GM23338 (cell line): ENCODE data around the gene PFDN4. TPM values are rescaled to one million over a fixed set of nuclear protein-coding genes. Genes with fewer than 3 reads are reported as not detected.

ENCODE experiments used
- ATAC-seq: fragments of 200-7000 bp; cut with Tn5 transposase; 3 replicates; pipeline ENCODE4 v1.9.1; 2020
- DNase-seq: peaks from one replicate; pipeline ENCODE4 v3.0.0-alpha.2; 2015; ENCODE audit warnings: low spot score
- H2AFZ ChIP-seq: fragments of 200-600 bp; sonication (generic); 2 replicates; pipeline ENCODE4 v1.8.0; 2016; ENCODE audit warnings: antibody characterized with exemption, mild to moderate bottlenecking, moderate library complexity
- H3F3A ChIP-seq: fragments of 200-600 bp; sonication (generic); replicated peaks from 2 replicates; pipeline ENCODE4 v1.8.0; 2017; ENCODE audit warnings: antibody characterized with exemption, mixed run types, low read depth
- H3K27ac ChIP-seq: fragments of 200-600 bp; sonication (generic); 2 replicates; pipeline ENCODE4 v1.6.1; 2016; ENCODE audit warnings: low read depth
- H3K27me3 ChIP-seq: fragments of 200-600 bp; sonication (generic); 2 replicates; pipeline ENCODE4 v1.8.0; 2016; ENCODE audit warnings: mild to moderate bottlenecking, mixed run types, moderate library complexity; ENCODE audit not compliant: insufficient read depth
- H3K36me3 ChIP-seq: fragments of 200-600 bp; sonication (generic); 2 replicates; pipeline ENCODE4 v1.8.0; 2016; ENCODE audit warnings: mild to moderate bottlenecking; ENCODE audit not compliant: insufficient read depth
- H3K4me1 ChIP-seq: fragments of 200-600 bp; sonication (generic); 2 replicates; pipeline ENCODE4 v1.8.0; 2016; ENCODE audit warnings: mild to moderate bottlenecking, moderate library complexity; ENCODE audit not compliant: insufficient read depth
- H3K4me2 ChIP-seq: fragments of 200-600 bp; sonication (generic); 2 replicates; pipeline ENCODE4 v1.7.1; 2017; ENCODE audit warnings: mixed run types
- H3K4me3 ChIP-seq: fragments of 200-600 bp; sonication (generic); 2 replicates; pipeline ENCODE4 v1.6.1; 2016; ENCODE audit warnings: mixed run types
- H3K79me2 ChIP-seq: fragments of 200-600 bp; sonication (generic); replicated peaks from 2 replicates; pipeline ENCODE4 v1.8.0; 2017; ENCODE audit warnings: mild to moderate bottlenecking; ENCODE audit not compliant: insufficient read depth
- H3K9me2 ChIP-seq: fragments of 200-600 bp; sonication (generic); 2 replicates; pipeline ENCODE4 v1.8.0; 2017; ENCODE audit not compliant: insufficient read depth
- H4K20me1 ChIP-seq: fragments of 200-600 bp; sonication (generic); replicated peaks from 2 replicates; pipeline ENCODE4 v1.8.0; 2017; ENCODE audit warnings: mild to moderate bottlenecking; ENCODE audit not compliant: insufficient read depth
- H3K27ac Mint-ChIP-seq: 2 replicates; pipeline ENCODE4 v1.8.0; 2020; ENCODE audit warnings: inconsistent platforms, mild to moderate bottlenecking, moderate library complexity, mixed read lengths
- H3K27me3 Mint-ChIP-seq: 3 replicates; pipeline ENCODE4 v1.8.0; 2022; ENCODE audit warnings: low read depth, mild to moderate bottlenecking, moderate library complexity, mixed read lengths, inconsistent platforms; ENCODE audit not compliant: insufficient read depth, poor library complexity
- H3K36me3 Mint-ChIP-seq: 3 replicates; pipeline ENCODE4 v1.8.0; 2021; ENCODE audit warnings: low read depth, mild to moderate bottlenecking, inconsistent platforms, moderate library complexity, mixed read lengths
- H3K4me1 Mint-ChIP-seq: 3 replicates; pipeline ENCODE4 v1.8.0; 2020; ENCODE audit warnings: mild to moderate bottlenecking, inconsistent platforms, mixed read lengths
- H3K4me3 Mint-ChIP-seq: 3 replicates; pipeline ENCODE4 v1.8.0; 2021; ENCODE audit warnings: moderate library complexity, mild to moderate bottlenecking, inconsistent platforms, mixed read lengths
- H3K9me3 Mint-ChIP-seq: 3 replicates; pipeline ENCODE4 v1.8.0; 2020; ENCODE audit warnings: moderate library complexity, mild to moderate bottlenecking, inconsistent platforms, mixed read lengths
- CREB1 ChIP-seq: fragments of 250-450 bp; sonication (Bioruptor Pico); IDR thresholded peaks from 2 replicates; pipeline ENCODE4 v1.5.0; 2020; ENCODE audit warnings: low read depth, mild to moderate bottlenecking, moderate library complexity
- EZH2 ChIP-seq: fragments of 200-600 bp; sonication (generic); IDR thresholded peaks from one replicate; pipeline ENCODE4 v1.8.0; 2017; ENCODE audit warnings: antibody characterized with exemption, mild to moderate bottlenecking, low read depth; ENCODE audit not compliant: unreplicated experiment
- EZH2phosphoT487 ChIP-seq: fragments of 200-600 bp; sonication (generic); IDR thresholded peaks from one replicate; pipeline ENCODE4 v1.8.1; 2018; ENCODE audit warnings: antibody characterized with exemption; ENCODE audit not compliant: unreplicated experiment
- NANOG ChIP-seq: IDR thresholded peaks from 2 replicates; pipeline ENCODE4 v1.6.1; 2016; ENCODE audit warnings: antibody characterized with exemption, borderline replicate concordance
- POLR2AphosphoS5 ChIP-seq: IDR thresholded peaks from 2 replicates; pipeline ENCODE4 v1.6.1; 2016; ENCODE audit warnings: antibody characterized with exemption, low read depth
- STAT1 ChIP-seq: IDR thresholded peaks from one replicate; pipeline ENCODE4 v1.6.1; 2016; ENCODE audit warnings: antibody characterized with exemption; ENCODE audit not compliant: unreplicated experiment
- ZNF114 ChIP-seq: fragments of 250-450 bp; sonication (Bioruptor Pico); IDR thresholded peaks from 2 replicates; pipeline ENCODE4 v1.5.0; 2020; ENCODE audit warnings: mild to moderate bottlenecking, moderate library complexity
- ZNF331 ChIP-seq: fragments of 250-450 bp; sonication (Bioruptor Pico); IDR thresholded peaks from 2 replicates; pipeline ENCODE4 v1.5.0; 2020; ENCODE audit warnings: low read depth, mild to moderate bottlenecking, moderate library complexity
- polyA plus RNA-seq: library from polyadenylated mRNA; unstranded; fragments of >200 nt; fragmentation: Nextera tagmentation; extraction: Ambion mirVana; gene quantifications from 2 replicates; pipeline ENCODE4 v1.2.1, GENCODE V29; 2016
- total RNA-seq: library from RNA; depleted of rRNA; stranded (reverse); fragments of >200 nt; shearing (Covaris generic); gene quantifications from 2 replicates; pipeline ENCODE4 v1.2.3, GENCODE V29; 2014
- TF ChIP-seq, protein P1 (sequence below): IDR thresholded peaks from one replicate; pipeline ENCODE4 v1.6.1; 2018; ENCODE audit warnings: antibody characterized with exemption; ENCODE audit not compliant: unreplicated experiment
- TF ChIP-seq, protein P2 (sequence below): IDR thresholded peaks from 2 replicates; pipeline ENCODE4 v1.6.1; 2016; ENCODE audit warnings: antibody characterized with exemption

The PFDN4 gene
- total and polyA plus RNA-seq, 2 experiments from 2014 or later: 105 to 477 TPM

GRCh38 chr20:54228841-54229240 is 21.0 kb downstream of the PFDN4 start:
- no peak overlapping the region for H3K4me2 ChIP-seq

GRCh38 chr20:54229566-54230160 is 21.8 kb downstream of the PFDN4 start:
- TF ChIP-seq, protein P1, sequence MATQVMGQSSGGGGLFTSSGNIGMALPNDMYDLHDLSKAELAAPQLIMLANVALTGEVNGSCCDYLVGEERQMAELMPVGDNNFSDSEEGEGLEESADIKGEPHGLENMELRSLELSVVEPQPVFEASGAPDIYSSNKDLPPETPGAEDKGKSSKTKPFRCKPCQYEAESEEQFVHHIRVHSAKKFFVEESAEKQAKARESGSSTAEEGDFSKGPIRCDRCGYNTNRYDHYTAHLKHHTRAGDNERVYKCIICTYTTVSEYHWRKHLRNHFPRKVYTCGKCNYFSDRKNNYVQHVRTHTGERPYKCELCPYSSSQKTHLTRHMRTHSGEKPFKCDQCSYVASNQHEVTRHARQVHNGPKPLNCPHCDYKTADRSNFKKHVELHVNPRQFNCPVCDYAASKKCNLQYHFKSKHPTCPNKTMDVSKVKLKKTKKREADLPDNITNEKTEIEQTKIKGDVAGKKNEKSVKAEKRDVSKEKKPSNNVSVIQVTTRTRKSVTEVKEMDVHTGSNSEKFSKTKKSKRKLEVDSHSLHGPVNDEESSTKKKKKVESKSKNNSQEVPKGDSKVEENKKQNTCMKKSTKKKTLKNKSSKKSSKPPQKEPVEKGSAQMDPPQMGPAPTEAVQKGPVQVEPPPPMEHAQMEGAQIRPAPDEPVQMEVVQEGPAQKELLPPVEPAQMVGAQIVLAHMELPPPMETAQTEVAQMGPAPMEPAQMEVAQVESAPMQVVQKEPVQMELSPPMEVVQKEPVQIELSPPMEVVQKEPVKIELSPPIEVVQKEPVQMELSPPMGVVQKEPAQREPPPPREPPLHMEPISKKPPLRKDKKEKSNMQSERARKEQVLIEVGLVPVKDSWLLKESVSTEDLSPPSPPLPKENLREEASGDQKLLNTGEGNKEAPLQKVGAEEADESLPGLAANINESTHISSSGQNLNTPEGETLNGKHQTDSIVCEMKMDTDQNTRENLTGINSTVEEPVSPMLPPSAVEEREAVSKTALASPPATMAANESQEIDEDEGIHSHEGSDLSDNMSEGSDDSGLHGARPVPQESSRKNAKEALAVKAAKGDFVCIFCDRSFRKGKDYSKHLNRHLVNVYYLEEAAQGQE: no peak
- TF ChIP-seq POLR2AphosphoS5: no peak
- no peak for TF ChIP-seq NANOG
- TF ChIP-seq, protein P2, sequence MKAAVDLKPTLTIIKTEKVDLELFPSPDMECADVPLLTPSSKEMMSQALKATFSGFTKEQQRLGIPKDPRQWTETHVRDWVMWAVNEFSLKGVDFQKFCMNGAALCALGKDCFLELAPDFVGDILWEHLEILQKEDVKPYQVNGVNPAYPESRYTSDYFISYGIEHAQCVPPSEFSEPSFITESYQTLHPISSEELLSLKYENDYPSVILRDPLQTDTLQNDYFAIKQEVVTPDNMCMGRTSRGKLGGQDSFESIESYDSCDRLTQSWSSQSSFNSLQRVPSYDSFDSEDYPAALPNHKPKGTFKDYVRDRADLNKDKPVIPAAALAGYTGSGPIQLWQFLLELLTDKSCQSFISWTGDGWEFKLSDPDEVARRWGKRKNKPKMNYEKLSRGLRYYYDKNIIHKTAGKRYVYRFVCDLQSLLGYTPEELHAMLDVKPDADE: no peak
- no peak for TF ChIP-seq EZH2phosphoT487
- TF ChIP-seq EZH2: no peak
- TF ChIP-seq ZNF114: no peak
- ATAC-seq: no peak
- no peaks in the 10 kb centered on the region for H3F3A ChIP-seq

More at GRCh38 chr20:54228841-54229240, 21.0 kb downstream of the PFDN4 start:
- no peaks in the 10 kb centered on the region for H3K27me3 ChIP-seq
- Mint-ChIP-seq H3K27me3 (no peaks in the 10 kb centered on the region), H3K4me3 (no peak overlapping the region), H3K36me3 (no peaks in the 10 kb centered on the region), H3K27ac (no peak overlapping the region), H3K4me1 (peaks cover 4% of the 10 kb centered on the region; the same call in 2 of the 3 replicates), H3K9me3 (peaks cover 3% of the 10 kb centered on the region; the same call in 1 of the 3 replicates)
- H3K79me2 ChIP-seq: no peaks in the 10 kb centered on the region
- H3F3A ChIP-seq: no peaks in the 10 kb centered on the region
- H2AFZ ChIP-seq: no peak overlapping the region
- no peaks in the 10 kb centered on the region for H4K20me1 ChIP-seq
- no peak overlapping the region for H3K27ac ChIP-seq
- no peak overlapping the region for H3K4me3 ChIP-seq
- no peaks in the 10 kb centered on the region for H3K36me3 ChIP-seq
- ATAC-seq: no peak
- H3K4me1 ChIP-seq: 0 out of 2 replicates have a peak, but pooled peaks cover under 1% of the 10 kb centered on the region
- DNase-seq: no peak
- no peaks in the 10 kb centered on the region for H3K9me2 ChIP-seq
- no peak for TF ChIP-seq STAT1
- TF ChIP-seq CREB1: no peak
- no peak for TF ChIP-seq ZNF331 (CRISPR knock-in tag)
- no peak for TF ChIP-seq EZH2
- TF ChIP-seq, protein P1: no peak
- no peak for TF ChIP-seq ZNF114

More at GRCh38 chr20:54229566-54230160, 21.8 kb downstream of the PFDN4 start:
- Mint-ChIP-seq H3K4me1 (no peaks in the 10 kb centered on the region), H3K4me3 (no peak overlapping the region), H3K27me3 (no peaks in the 10 kb centered on the region), H3K27ac (no peak overlapping the region), H3K9me3 (peaks cover 3% of the 10 kb centered on the region; the same call in 1 of the 3 replicates), H3K36me3 (no peaks in the 10 kb centered on the region)
- no peaks in the 10 kb centered on the region for H3K79me2 ChIP-seq
- no peaks in the 10 kb centered on the region for H3K9me2 ChIP-seq
- H3K4me3 ChIP-seq: no peak overlapping the region
- no peak overlapping the region for H3K27ac ChIP-seq
- no peaks in the 10 kb centered on the region for H3K4me1 ChIP-seq
- no peak overlapping the region for H3K4me2 ChIP-seq
- H4K20me1 ChIP-seq: no peaks in the 10 kb centered on the region
- H2AFZ ChIP-seq: no peak overlapping the region
- H3K36me3 ChIP-seq: no peaks in the 10 kb centered on the region
- DNase-seq: no peak
- H3K27me3 ChIP-seq: no peaks in the 10 kb centered on the region
